SK-N-SH treated with all-trans-retinoic acid at 6 μM for 48 hours (cell line): ENCODE data around the gene VWA5B1.

ENCODE experiments used
- ARNTL ChIP-seq: fragments of 450-650 bp; formaldehyde crosslinking; IDR thresholded peaks from 2 replicates; pipeline ENCODE4 v1.5.0; 2020; ENCODE audit warnings: low read depth, mild to moderate bottlenecking, moderate library complexity, borderline replicate concordance
- BACH2 ChIP-seq: fragments of 250-450 bp; sonication (Bioruptor Pico); IDR thresholded peaks from 2 replicates; pipeline ENCODE4 v1.9.0; 2021; ENCODE audit warnings: mild to moderate bottlenecking, borderline replicate concordance
- TF ChIP-seq, protein P1 (sequence below): fragments of 250-450 bp; sonication (Bioruptor Pico); IDR thresholded peaks from 2 replicates; pipeline ENCODE4 v1.8.0; 2020; ENCODE audit warnings: mild to moderate bottlenecking, moderate library complexity, borderline replicate concordance

DNA sequence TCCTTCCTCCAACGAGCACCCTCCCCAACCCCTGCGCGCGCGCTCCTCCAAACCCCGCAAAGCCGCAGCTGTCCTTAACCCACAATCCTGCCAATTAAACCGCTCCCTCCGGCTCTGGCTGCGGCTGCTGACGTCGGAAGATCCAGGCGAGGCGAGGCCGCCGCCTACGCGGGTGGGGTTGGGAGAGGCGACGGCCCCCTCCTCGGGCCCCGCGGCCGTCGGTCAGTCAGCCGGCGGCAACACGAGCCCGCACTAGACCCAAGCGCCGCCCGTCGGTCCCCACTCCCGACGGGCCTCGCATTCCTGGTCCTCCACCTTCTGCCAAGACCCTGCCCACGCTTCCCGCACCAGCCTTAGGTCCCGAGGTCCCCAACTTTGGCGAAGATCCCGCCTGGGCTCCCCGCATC is 75.4 kb downstream of the VWA5B1 start:
- TF ChIP-seq, protein P1, sequence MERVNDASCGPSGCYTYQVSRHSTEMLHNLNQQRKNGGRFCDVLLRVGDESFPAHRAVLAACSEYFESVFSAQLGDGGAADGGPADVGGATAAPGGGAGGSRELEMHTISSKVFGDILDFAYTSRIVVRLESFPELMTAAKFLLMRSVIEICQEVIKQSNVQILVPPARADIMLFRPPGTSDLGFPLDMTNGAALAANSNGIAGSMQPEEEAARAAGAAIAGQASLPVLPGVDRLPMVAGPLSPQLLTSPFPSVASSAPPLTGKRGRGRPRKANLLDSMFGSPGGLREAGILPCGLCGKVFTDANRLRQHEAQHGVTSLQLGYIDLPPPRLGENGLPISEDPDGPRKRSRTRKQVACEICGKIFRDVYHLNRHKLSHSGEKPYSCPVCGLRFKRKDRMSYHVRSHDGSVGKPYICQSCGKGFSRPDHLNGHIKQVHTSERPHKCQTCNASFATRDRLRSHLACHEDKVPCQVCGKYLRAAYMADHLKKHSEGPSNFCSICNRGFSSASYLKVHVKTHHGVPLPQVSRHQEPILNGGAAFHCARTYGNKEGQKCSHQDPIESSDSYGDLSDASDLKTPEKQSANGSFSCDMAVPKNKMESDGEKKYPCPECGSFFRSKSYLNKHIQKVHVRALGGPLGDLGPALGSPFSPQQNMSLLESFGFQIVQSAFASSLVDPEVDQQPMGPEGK = no peak
- TF ChIP-seq ARNTL (CRISPR knock-in tag) = no peak
- no peak for TF ChIP-seq BACH2 (CRISPR knock-in tag)
